Vagina (tissue), 2 donors: ENCODE measurements around the gene SFT2D3.

Experiments used
- POLR2A ChIP-seq, 2 donors: fragments of 450-650 bp; IDR thresholded peaks; one replicate each; pipeline ENCODE4 v1.6.1; 2017; ENCODE audit warnings: antibody characterized with exemption in 2 of 2, mild to moderate bottlenecking in 2 of 2, moderate library complexity in 2 of 2
- TF ChIP-seq, protein P1 (sequence below), 3 experiments: fragments of 450-650 bp in 2 of 3; fragments of 200-600 bp in 1 of 3; sonication (generic) in 1 of 3; IDR thresholded peaks; one replicate each; pipeline ENCODE4 v1.5.1; 2017 to 2019; ENCODE audit warnings: antibody characterized with exemption in 3 of 3, mild to moderate bottlenecking in 2 of 3, moderate library complexity in 2 of 3

DNA sequence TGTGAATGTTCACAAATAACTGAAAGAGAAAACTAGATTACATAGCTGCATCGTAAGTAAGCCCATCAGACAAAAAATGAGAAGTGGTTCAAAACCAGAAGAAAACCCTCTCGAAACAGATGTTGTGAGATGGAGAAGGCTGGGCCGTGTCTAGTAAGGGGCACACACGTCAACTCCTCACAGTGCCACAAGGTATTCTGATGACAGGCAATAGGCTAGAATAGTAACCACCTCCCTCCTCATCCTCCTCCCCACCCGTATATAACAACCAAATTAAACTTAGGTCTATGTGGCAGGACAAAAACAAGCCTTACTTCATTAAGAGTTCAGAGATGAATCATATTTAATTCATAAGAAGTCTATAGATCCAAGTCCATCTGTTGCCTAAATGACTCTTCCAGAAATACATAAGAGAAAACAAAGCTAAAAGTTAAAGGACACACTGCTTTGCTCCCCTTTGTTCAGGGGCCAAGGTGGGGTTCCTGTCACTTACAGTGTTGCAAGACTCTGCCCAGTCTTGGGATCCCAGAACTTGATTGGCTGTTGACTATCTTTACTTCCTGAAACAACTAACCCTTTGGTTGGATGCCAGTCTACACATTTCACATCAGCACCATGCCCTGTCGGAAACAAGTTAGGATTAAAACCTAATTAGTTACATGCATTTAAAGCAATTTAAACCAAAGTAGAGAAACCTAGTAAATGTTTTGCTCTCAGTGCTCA, 25.0 kb downstream of the SFT2D3 start:
- TF ChIP-seq, protein P1, sequence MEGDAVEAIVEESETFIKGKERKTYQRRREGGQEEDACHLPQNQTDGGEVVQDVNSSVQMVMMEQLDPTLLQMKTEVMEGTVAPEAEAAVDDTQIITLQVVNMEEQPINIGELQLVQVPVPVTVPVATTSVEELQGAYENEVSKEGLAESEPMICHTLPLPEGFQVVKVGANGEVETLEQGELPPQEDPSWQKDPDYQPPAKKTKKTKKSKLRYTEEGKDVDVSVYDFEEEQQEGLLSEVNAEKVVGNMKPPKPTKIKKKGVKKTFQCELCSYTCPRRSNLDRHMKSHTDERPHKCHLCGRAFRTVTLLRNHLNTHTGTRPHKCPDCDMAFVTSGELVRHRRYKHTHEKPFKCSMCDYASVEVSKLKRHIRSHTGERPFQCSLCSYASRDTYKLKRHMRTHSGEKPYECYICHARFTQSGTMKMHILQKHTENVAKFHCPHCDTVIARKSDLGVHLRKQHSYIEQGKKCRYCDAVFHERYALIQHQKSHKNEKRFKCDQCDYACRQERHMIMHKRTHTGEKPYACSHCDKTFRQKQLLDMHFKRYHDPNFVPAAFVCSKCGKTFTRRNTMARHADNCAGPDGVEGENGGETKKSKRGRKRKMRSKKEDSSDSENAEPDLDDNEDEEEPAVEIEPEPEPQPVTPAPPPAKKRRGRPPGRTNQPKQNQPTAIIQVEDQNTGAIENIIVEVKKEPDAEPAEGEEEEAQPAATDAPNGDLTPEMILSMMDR (IDR thresholded peaks at IDR 0.05): no peak
- no peak for TF ChIP-seq POLR2A (IDR thresholded peaks at IDR 0.05)
